Natural killer cell treated with Interleukin-12 subunit alpha and Interleukin-12 subunit beta and Interleukin-15 and Interleukin-18, amount 100 ng/mL, for 72 hours (primary cell): ENCODE data around the gene NT5C2. TPM values are rescaled to one million over a fixed set of nuclear protein-coding genes. Genes with fewer than 3 reads are reported as not detected.
"Not testable (repeated sequence)": the region's sequence is repeated elsewhere in the genome, so short reads cannot be mapped to it uniquely, and the experiment has no call there.

Source experiments
- ATAC-seq, 2 donors: fragments of 150-1000 bp; cut with Tn5 transposase in 1 of 2; sonication (Bioruptor Pico), chemical (Tn5 transposase) in 1 of 2; 2 replicates each; pipeline ENCODE4 v1.10.0; 2021
- DNase-seq: peaks from one replicate; pipeline ENCODE4 v3.0.0; 2022; ENCODE audit warnings: low spot score
- H3K27ac Mint-ChIP-seq, 2 donors: 1 replicate in 1 of 2; 2 replicates in 1 of 2; pipeline ENCODE4 v1.8.0; 2022; ENCODE audit warnings: mixed read lengths in 2 of 2, mild to moderate bottlenecking in 1 of 2, moderate library complexity in 1 of 2
- H3K27me3 Mint-ChIP-seq, 2 donors: 1 replicate in 1 of 2; 2 replicates in 1 of 2; pipeline ENCODE4 v1.8.0; 2022; ENCODE audit warnings: mixed read lengths in 2 of 2
- H3K36me3 Mint-ChIP-seq: one replicate; pipeline ENCODE4 v1.8.0; 2022; ENCODE audit warnings: mixed read lengths
- H3K4me1 Mint-ChIP-seq, 2 donors: 1 replicate in 1 of 2; 2 replicates in 1 of 2; pipeline ENCODE4 v1.8.0; 2022; ENCODE audit warnings: low read depth in 2 of 2, mixed read lengths in 2 of 2, mild to moderate bottlenecking in 1 of 2
- H3K4me3 Mint-ChIP-seq: one replicate; pipeline ENCODE4 v1.8.0; 2022; ENCODE audit warnings: mixed read lengths
- H3K9me3 Mint-ChIP-seq: 2 replicates; pipeline ENCODE4 v1.8.0; 2022; ENCODE audit warnings: mixed read lengths
- total RNA-seq, 2 donors: library from RNA; stranded (reverse); gene quantifications; one replicate each; pipeline ENCODE4 v1.2.3, GENCODE V29; 2022

The NT5C2 gene
- total RNA-seq, 2 donors from 2014 or later = 60.2 to 75.0 TPM

DNA sequence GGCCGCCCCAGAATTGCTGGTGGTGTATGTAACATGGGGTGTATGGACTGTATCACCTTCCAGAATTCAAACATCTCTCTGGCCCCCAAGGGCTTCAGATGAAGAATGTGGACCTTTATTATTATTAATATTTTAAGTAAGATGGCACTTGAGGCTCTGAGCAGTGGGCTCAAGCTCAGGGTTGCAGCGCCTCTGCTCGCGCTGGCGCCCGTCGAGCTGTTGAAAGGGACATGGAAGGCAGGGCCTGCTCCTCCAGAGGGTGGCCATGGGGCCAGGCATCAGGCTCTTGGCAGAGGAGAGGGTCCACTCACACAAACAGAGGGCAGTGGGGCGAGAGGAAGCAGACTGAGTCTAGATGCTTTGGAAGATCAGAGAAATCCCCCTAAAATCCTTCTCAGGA is 120.2 kb downstream of the NT5C2 start:
- Mint-ChIP-seq H3K9me3 (no peaks in the 10 kb centered on the region), H3K27ac (no peak overlapping the region), H3K4me1 (peaks cover 27 to 28% of the 10 kb centered on the region in 2 donors), H3K36me3 (peaks cover 4% of the 10 kb centered on the region), H3K4me3 (no peak overlapping the region), H3K27me3 (no peaks in the 10 kb centered on the region)
- ATAC-seq = no peak
- DNase-seq = no peak

DNA sequence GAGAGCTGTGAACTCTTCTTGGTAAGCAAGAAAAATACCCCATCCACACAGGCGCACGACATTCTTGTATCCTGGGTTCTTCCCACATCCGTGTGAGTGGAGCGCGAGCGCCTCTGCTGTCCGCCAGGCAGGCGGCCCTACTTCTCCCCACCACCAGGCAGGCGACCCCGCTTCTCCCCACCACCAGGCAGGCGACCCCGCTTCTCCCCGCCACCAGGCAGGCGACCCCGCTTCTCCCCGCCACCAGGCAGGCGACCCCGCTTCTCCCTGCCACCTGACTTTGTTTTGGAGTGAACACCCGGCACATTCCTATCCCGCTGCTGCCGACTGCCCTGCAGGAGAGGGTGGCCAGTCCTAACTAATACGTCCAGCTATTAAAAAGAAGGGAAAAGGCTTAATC is 120.8 kb downstream of the NT5C2 start:
- no peaks in the 10 kb centered on the region for H3K27me3 Mint-ChIP-seq
- ATAC-seq (no peak), DNase-seq (no peak)
- peaks cover 27 to 28% of the 10 kb centered on the region in 2 donors for H3K4me1 Mint-ChIP-seq
- H3K36me3 Mint-ChIP-seq = peaks cover 4% of the 10 kb centered on the region
- H3K9me3 Mint-ChIP-seq = no peaks in the 10 kb centered on the region
- H3K4me3 Mint-ChIP-seq = no peak overlapping the region
- H3K27ac Mint-ChIP-seq = no peak overlapping the region

DNA sequence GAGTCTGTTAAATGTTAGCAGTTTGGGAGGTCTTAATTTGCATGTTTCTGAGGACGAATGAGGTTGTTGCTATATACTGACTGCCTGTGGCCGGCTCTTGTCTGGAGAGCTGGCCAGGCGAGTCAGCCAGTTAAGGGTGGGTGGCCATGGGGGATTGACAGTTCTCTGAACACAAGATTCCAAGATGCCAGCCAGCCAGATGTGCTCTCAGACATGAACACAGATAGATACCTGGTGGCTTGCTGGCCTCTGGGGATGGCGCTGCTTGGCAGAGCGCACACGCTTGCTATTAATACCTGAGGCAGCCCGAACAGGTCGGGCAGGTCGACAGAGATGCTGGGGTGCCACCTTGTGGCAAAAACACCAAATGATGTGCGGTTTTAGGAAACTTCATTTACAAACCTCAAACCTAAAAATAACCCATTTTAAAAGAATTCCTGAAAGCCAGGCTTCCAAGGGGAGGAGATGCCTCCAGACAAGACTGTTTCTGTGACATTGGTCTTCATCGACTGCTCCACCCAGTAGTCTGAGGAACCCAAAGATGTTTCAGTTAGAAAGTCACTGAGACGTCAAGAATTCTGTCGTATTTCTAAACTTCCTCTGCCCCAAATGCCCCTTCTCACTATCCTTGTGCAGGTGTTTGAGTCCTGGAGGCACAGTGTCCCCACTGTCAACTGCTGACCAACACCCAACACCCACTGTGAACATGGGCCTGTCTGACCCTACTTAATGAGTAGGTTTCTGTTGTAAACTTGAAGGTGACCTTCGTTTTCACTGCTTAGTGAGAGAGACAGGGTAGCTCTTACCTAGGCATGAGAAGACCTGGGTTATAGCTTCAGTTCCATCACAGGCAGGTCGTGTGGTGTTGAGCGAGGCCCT is 123.4 kb downstream of the NT5C2 start:
- Mint-ChIP-seq H3K4me1 (peaks cover 27 to 28% of the 10 kb centered on the region in 2 donors), H3K9me3 (no peaks in the 10 kb centered on the region), H3K27ac (peak overlapping the region; percentile 69 to 92), H3K4me3 (peak overlapping the region; percentile 76), H3K36me3 (no peaks in the 10 kb centered on the region), H3K27me3 (no peaks in the 10 kb centered on the region)
- ATAC-seq (peak; percentile 58 to 75), DNase-seq (no peak)

DNA sequence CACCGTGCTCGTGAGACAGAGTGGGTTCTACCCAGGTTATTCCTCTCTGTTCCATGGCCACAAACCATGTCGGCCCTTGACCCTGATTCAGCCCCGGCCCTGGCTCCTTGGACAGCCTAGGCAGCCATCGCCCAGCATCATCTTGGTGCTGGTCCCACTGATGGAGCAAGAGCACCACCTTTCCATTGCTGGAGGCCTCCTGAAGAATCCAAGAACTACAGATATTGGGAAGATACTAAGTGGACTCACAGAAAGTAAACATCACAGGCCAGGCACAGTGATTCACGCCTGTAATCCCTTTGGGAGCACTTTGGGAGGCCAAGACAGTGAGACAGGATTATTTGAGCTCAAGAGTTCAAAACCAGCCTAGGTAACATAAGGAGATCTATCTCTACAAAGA is 125.1 kb downstream of the NT5C2 start:
- Mint-ChIP-seq H3K4me1 (peaks cover 27 to 28% of the 10 kb centered on the region in 2 donors), H3K27me3 (no peaks in the 10 kb centered on the region), H3K36me3 (no peaks in the 10 kb centered on the region), H3K9me3 (no peaks in the 10 kb centered on the region), H3K27ac (no peak overlapping the region), H3K4me3 (no peak overlapping the region)
- no peak for DNase-seq
- ATAC-seq = no peak

DNA sequence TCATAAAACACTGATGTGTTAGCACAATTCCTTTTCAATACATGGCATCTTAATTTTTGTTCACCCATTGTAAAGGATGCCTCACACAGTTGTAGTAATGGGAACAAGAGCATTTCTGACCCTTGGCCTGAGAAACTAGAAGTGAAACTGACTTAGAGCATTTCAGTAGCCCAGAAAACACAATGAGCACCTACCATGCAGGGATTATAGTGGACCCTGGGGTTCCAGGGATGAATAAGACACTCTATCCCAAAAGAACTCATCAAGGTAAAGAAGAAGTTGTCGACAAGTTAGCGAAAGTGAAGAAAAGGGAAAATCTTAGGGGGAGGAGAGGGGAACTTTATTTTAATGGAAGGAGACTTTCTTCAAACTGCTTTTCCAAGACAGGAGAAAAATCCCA is 125.6 kb downstream of the NT5C2 start:
- H3K27ac Mint-ChIP-seq = no peak overlapping the region
- ATAC-seq (no peak), DNase-seq (no peak)
- peaks cover 27 to 28% of the 10 kb centered on the region in 2 donors for H3K4me1 Mint-ChIP-seq
- no peaks in the 10 kb centered on the region for H3K27me3 Mint-ChIP-seq
- H3K4me3 Mint-ChIP-seq = no peak overlapping the region
- H3K36me3 Mint-ChIP-seq = no peaks in the 10 kb centered on the region
- no peaks in the 10 kb centered on the region for H3K9me3 Mint-ChIP-seq

DNA sequence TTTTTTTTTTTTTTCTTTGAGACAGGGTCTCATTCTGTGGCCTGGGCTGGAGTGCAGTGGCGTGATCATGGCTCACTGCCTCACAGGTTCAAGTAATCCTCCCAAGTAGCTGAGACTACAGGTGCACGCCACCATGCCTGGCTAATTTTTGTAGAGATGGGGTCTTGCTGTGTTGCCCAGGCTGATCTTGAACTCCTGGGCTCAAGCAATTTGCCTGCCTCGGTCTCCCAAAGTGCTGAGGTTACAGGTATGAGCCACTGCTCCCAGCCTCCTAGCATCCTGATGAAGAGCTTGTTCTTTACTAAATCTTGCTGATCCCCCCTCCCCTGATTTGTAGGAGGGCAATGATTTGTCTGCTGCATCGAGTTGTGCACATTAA is 126.0 kb downstream of the NT5C2 start:
- not testable (repeated sequence) for H3K4me3 Mint-ChIP-seq, DNase-seq, H3K9me3 Mint-ChIP-seq, H3K27ac Mint-ChIP-seq, ATAC-seq, H3K36me3 Mint-ChIP-seq, H3K27me3 Mint-ChIP-seq
- H3K4me1 Mint-ChIP-seq = peaks cover 27 to 28% of the 10 kb centered on the region in 2 donors

DNA sequence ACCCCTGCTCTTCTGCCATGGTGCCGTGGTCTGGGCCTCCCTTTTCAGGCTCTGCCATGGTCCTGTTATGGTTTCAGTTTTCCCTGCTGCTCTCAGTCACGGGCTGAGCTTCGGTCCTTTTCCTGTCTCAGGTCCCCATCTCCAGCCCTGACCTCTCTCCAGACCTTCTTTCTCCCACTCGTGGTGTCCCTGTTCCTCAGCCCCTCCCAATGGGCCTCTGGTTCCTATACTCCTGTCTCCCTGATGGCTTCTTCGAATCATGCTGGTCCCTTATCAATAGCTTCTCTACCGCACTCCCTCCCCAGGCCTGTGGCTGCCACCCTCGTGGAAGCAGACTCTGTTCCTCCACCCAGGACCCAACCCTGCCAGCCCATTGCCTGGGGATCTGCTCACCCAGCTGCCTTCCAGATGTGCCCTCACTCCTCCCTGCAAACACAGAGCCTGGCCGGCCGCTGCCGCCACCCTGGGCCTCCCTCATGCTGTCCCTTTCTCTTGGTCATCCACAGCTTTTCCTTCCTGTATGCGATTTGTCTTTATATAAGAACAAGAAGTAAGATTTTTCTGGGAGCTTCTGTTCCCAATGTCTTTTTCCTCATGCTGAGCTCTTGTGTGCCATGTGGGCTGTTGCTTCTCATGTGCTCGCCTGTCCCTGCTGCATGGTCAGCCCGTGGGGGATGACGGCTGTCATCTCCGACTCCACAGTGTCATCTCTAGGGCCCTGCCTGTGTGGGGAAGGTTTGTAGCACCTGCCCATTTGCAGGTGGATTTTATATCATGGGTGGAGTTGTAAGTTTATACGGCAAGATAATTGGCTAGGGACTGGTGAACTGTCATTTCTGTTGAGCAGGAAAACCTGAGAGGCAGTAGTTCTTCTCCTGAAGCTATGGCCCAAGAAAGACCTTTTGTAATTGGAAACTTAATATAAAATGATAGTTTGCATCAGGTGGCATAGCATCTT is 126.7 kb downstream of the NT5C2 start:
- H3K4me3 Mint-ChIP-seq = no peak overlapping the region
- peaks cover 22 to 23% of the 10 kb centered on the region in 2 donors for H3K4me1 Mint-ChIP-seq
- ATAC-seq (no peak), DNase-seq (no peak)
- no peaks in the 10 kb centered on the region for H3K36me3 Mint-ChIP-seq
- no peaks in the 10 kb centered on the region for H3K9me3 Mint-ChIP-seq
- peak overlapping the region in 1 of 2 donors; percentile 61 for H3K27ac Mint-ChIP-seq
- H3K27me3 Mint-ChIP-seq = no peaks in the 10 kb centered on the region

DNA sequence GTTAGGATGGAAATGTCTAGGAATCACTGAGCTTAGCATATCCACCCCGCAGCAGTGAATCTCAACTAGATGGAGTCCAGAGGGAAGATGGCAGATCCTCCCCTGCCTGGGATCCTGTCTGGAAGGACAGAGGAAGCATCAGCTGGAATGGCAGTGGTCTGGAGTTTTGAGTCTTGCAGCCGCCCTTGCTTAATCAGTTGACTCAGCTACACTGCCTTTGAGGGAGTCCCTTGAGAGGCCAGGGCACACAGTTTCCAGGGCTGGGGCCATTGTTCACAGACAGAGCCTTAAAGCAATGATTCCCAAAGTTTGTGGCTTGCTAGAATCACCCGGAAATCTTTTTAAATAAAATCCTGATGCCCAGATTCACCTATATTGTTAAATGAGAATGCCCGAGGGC is 128.1 kb downstream of the NT5C2 start:
- H3K36me3 Mint-ChIP-seq = no peaks in the 10 kb centered on the region
- no peak for DNase-seq
- peaks cover 7 to 8% of the 10 kb centered on the region in 2 donors for H3K4me1 Mint-ChIP-seq
- H3K27me3 Mint-ChIP-seq = no peaks in the 10 kb centered on the region
- H3K9me3 Mint-ChIP-seq = no peaks in the 10 kb centered on the region
- H3K4me3 Mint-ChIP-seq = no peak overlapping the region
- ATAC-seq = no peak
- no peak overlapping the region for H3K27ac Mint-ChIP-seq

DNA sequence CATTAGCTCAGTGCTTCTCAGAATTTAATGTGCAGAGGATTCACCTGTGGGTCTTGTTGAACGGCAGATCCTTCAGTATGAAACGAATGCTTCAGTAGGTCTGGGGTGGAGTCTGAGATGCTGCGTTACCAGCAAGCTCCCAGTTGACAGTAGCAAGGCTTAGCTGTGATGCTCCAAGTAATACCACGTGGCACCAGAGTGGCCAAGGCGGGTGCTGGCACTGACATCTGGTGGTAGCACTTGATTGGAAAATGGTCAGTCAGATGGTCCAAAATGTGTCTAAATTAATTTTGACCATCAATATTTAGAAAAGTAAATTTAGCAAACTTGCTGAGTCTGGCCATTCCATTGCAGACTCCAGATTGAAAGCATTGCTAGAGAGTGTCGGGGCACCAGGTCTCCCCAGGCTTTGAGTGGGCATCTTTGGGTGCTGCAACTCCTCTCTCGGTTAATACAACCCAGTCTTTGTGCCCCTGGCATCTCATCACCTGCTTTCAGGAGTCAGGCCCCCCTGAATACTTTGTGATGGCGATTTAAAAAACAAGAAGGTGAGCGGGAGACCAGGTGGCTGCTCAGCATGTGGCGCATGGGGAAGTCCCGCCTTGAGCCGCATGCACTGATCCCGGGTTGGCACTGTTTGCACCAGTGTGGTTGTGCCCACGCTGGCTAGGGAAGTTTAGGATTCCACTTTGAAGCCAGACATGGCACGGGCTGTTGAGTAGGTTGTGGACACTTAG is 130.1 kb downstream of the NT5C2 start:
- DNase-seq (no peak), ATAC-seq (no peak)
- Mint-ChIP-seq H3K27ac (no peak overlapping the region), H3K4me1 (no peaks in the 10 kb centered on the region), H3K27me3 (no peaks in the 10 kb centered on the region), H3K9me3 (no peaks in the 10 kb centered on the region), H3K36me3 (no peaks in the 10 kb centered on the region), H3K4me3 (no peak overlapping the region)

DNA sequence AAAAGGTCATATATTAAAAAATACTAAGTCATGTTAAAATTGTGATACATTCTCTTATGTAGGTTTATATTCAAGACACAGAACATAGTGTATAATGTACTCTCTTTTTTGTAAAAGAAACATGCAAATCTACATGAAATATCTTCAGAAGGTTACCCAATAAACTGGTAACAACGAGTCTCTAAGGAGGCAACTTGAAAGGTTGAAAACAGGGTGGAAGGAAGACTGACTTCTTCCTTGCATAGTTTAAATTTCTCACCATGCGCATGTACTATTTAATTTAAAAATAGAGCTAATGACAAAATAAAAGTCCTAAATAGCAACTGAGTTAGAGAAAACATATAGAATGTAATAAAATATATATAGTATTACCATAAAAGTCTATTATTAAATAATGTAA is 132.5 kb downstream of the NT5C2 start:
- Mint-ChIP-seq H3K4me3 (no peak overlapping the region), H3K36me3 (no peaks in the 10 kb centered on the region), H3K9me3 (no peaks in the 10 kb centered on the region), H3K4me1 (no peaks in the 10 kb centered on the region), H3K27ac (no peak overlapping the region), H3K27me3 (no peaks in the 10 kb centered on the region)
- DNase-seq (no peak), ATAC-seq (no peak)

DNA sequence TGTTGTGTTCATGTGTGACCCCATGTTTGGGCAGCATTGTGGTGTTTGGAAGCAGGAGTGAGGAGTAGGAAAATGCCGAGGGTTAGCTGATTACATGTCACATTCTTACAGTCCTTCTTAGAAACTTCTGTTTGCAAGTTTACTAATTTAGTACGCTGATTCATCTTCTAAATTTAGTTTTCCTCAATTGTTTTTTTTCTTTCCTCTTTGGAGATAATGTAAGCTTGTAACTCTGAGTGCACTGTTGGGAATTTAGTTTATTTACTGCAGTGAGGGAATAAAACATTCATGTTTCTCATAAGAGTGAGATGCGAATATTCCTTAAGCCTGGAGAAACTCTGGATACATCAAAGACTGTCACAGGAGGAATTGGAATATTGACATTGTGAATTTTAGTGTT is 135.0 kb downstream of the NT5C2 start:
- Mint-ChIP-seq H3K36me3 (no peaks in the 10 kb centered on the region), H3K9me3 (no peaks in the 10 kb centered on the region), H3K4me3 (no peak overlapping the region), H3K27ac (no peak overlapping the region), H3K27me3 (no peaks in the 10 kb centered on the region), H3K4me1 (peaks cover 15 to 17% of the 10 kb centered on the region in 2 donors)
- ATAC-seq = no peak
- no peak for DNase-seq

DNA sequence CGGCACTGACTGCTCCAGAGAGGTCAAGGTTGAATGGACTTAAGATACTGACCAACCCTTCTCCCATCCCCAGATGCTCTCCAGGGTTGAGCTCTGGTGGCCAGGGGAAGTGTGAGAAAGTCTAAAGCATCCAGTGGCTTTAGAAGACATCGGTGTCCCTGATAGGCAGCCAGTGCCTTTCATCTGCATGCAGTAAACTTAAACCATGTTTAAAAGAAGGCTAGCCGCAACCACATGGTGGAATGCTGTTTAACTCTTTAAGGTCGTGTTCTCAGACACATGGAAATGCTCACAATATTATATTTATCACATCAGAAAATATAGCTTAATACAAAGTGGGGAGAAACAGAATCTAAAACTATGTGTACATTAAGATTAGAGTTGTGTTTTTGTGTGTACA is 138.0 kb downstream of the NT5C2 start:
- Mint-ChIP-seq H3K36me3 (no peaks in the 10 kb centered on the region), H3K4me1 (peaks cover 15 to 18% of the 10 kb centered on the region in 2 donors), H3K27me3 (no peaks in the 10 kb centered on the region), H3K27ac (peak overlapping the region; percentile 79 to 85), H3K4me3 (peak overlapping the region; percentile 90), H3K9me3 (no peaks in the 10 kb centered on the region)
- no peak for ATAC-seq
- DNase-seq = no peak

DNA sequence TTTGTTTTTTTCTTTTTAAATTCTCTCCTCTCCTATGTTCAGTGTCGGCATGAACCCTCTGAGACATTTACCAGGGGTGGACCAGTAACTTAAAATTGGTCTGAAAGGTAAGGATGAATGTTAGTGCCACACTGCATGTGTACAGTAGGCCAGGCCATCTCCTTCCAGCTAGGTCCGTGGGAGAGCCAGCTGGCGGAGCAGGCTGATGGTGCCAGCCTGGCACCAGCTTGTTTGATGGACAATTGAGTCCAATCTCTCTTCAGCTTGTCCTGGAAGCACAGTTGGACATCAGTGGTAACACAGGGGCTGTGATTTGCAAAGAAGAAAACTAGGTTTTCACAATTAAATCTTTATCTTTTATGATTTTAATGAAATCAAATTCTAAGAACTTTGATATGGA is 138.5 kb downstream of the NT5C2 start:
- Mint-ChIP-seq H3K27me3 (no peaks in the 10 kb centered on the region), H3K27ac (peak overlapping the region; percentile 79 to 85), H3K9me3 (no peaks in the 10 kb centered on the region), H3K4me3 (peak overlapping the region; percentile 90), H3K36me3 (no peaks in the 10 kb centered on the region), H3K4me1 (peaks cover 15 to 18% of the 10 kb centered on the region in 2 donors)
- no peak for DNase-seq
- peak; percentile 29 to 34 for ATAC-seq
